HUES48 (cell line): Measurements from ENCODE around the gene DCXR.
A peak's percentile ranks its signal among the peaks of the same experiment; 100 is the strongest.

Source experiments
- H3K27ac ChIP-seq: one replicate; pipeline ENCODE4 v1.7.0; 2013; ENCODE audit warnings: low read depth, low read length, inconsistent platforms
- H3K27me3 ChIP-seq: 2 replicates; pipeline ENCODE4 v1.6.1; 2013; ENCODE audit warnings: mild to moderate bottlenecking, low read length; ENCODE audit not compliant: control insufficient read depth, insufficient read depth
- H3K36me3 ChIP-seq: 2 replicates; pipeline ENCODE4 v1.6.1; 2013; ENCODE audit warnings: low read length; ENCODE audit not compliant: control insufficient read depth, insufficient read depth
- H3K4me1 ChIP-seq: 2 replicates; pipeline ENCODE4 v1.6.1; 2013; ENCODE audit warnings: mild to moderate bottlenecking, low read length; ENCODE audit not compliant: control insufficient read depth, insufficient read depth
- H3K4me3 ChIP-seq: 2 replicates; pipeline ENCODE4 v1.5.1; 2013; ENCODE audit warnings: mild to moderate bottlenecking, low read depth, low read length
- H3K9ac ChIP-seq: 2 replicates; pipeline ENCODE4 v1.6.1; 2013; ENCODE audit warnings: mild to moderate bottlenecking, low read depth, low read length, moderate library complexity
- H3K9me3 ChIP-seq: 2 replicates; pipeline ENCODE4 v1.6.1; 2013; ENCODE audit warnings: low read length; ENCODE audit not compliant: control insufficient read depth, insufficient read depth

Gene DCXR

DNA sequence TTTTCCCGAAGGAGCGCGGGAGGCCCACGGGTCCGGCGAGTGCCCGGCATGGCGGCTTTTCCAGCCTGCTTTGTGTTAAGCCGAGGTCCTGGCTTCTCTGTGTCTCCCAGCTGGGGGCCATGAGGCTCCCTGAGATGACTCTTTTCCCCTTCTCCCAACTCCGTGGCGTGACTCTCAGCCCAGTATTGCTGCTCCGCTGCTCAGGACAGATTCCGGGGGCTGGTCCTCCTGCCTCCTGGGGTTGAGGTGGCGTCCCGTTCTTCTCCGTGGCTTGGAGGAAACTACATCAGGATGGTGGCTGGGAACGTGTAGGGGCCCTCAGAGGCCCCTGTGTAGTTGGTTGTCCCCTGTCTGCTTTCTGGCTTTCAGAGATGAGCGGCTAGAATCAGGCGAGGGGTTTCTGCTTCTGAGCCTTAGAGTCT, 15.2 kb upstream of the DCXR start:
- no peaks in the 10 kb centered on the region for H3K4me1 ChIP-seq
- H3K9me3 ChIP-seq, result no peaks in the 10 kb centered on the region
- no peak overlapping the region; the same call in 1 of the 2 replicates for H3K9ac ChIP-seq
- H3K27me3 ChIP-seq, result no peaks in the 10 kb centered on the region
- peak overlapping the region; percentile 89 for H3K4me3 ChIP-seq
- peaks cover 68% of the 10 kb centered on the region for H3K36me3 ChIP-seq
- no peak overlapping the region for H3K27ac ChIP-seq

DNA sequence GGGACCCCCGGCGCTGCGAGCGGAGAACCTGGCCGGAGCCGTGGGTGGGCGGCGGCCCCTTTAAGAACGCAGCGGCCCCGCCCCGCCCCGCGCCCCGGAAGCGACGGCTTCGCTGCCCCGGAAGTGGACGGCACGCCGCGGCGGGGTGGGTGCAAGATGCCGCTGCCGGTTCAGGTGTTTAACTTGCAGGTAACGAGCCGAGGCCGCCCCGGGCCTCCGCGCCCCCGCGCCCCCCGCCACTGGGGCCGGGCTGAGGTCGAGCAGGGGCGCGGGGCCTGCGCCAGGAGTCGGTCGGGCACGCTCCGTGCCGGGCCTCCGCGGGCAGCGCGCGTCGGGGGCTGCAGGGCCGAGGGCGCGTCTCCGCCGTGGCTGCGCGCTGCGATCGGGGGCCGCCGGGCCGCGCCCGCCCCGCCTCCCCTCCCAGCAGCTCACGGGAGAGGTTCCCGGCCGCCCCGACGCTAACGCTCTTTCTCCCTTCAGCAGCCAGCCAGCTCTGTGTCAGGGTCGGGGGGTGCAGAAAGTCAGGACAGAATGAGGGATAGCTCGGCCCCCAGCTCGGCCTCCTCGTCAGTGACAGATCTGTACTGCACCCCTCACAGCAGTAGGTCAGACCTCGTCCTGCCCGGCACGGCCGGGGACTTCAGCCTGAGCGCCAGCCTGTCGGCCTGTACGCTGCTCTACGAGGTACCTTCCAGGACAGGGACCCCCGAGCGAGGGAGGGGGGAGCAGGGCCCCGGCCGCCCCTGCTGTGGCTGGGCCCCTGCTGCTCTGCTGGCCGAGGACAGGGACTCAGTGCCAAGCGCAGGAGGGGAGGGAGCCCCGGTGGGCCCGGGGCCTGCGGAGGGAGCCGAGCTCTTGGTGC, 14.5 kb upstream of the DCXR start, which contains the start of the genes GPS1 and RFNG:
TSS of gene GPS1 (plus strand) at position 123 of the 862 bp plus-strand sequence. CDS start at position 157, 34 bp downstream.
TSS of gene RFNG (minus strand) at position 36 of the 862 bp plus-strand sequence. CDS start 45 bp downstream, outside the sequence.
- peak within 1 kb of the TSS; percentile 12 for H3K27ac ChIP-seq
- H3K36me3 ChIP-seq, result peaks cover 68% of the 10 kb centered on the region
- no peaks in the 10 kb centered on the region for H3K4me1 ChIP-seq
- peak within 1 kb of the TSS; percentile 89 for H3K4me3 ChIP-seq
- H3K9me3 ChIP-seq, result no peaks in the 10 kb centered on the region
- H3K27me3 ChIP-seq, result no peaks in the 10 kb centered on the region
- H3K9ac ChIP-seq, result peak within 1 kb of the TSS; percentile 48; the same call in 1 of the 2 replicates

DNA sequence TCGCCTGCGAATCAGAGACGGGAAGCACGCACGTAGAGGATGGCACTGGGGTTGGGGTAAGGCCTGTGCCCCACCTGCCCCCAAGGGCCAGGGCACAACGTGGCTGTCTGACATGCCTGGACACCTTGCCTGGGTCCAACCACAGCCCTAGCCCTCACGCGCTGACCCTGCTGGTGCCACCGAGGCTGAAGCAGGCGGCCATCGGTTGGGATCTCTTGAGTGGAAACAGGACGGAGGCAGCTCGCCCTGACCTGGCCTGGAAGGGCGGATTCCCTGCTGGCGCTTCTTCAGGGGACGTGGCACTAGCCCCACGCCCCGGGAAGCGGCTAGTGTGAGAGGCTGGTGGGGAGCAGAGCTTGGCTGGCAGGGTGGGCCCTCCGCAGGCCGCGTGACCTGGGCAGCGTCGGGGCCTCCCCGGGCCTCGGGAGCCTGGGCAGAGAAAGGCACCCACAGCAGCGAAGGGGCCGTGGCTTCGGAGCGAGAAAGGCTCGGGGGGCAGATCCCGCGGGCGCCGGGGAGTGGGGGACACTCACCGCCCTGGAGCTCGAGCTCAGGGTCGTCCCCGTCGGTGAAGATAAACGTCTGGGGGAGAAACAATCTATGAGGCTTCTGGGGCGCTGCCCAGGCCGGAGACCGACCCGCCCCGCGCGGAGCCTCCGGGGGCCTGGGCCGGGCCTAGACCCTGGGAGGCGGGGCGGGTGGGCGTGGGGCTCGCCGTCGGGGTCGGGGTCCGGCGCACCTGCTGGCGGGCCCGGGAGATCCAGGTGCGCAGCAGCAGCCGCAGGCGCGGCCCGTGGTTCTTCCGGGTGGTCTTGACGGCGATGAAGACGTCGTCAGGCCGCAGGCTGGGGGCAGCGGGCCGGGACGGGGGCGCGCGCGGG, 13.5 kb upstream of the DCXR start:
- Histone ChIP-seq H3K4me3 (peak overlapping the region; percentile 89), H3K9ac (peak overlapping the region; percentile 16; the same call in 1 of the 2 replicates), H3K27me3 (no peaks in the 10 kb centered on the region), H3K27ac (no peak overlapping the region), H3K4me1 (no peaks in the 10 kb centered on the region), H3K36me3 (peaks cover 61% of the 10 kb centered on the region), H3K9me3 (no peaks in the 10 kb centered on the region)

DNA sequence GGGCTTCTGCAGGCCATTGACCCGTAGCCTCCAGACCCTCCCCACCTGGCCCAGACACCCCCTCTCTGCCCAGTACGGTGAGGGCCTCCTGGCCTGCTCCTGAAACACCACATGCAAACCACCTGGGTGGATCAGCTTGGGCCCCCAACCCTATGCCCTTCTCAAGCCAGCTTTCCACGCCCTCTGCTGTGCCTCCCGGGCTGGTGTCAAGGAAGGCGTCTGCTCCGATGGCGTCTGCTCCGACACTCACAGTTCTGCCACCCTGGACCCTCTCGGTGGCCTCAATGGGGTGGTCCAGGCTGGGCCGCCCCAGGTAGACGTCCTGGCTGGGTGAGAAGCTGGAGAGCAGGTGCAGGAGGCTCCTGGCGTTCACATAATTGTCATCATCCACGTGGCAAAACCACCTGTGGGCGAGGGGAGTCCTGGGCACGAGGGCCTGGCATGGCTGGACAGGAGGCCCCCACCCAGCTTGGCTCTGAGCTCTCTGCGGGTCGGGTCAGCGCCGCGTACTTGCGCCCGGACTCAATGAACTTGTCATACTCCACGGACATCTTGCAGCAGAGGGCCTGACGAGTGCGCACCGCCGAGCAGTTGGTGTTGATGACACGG, 12.8 kb upstream of the DCXR start:
- H3K27ac ChIP-seq, result no peak overlapping the region
- H3K9me3 ChIP-seq, result no peaks in the 10 kb centered on the region
- no peak overlapping the region for H3K9ac ChIP-seq
- no peaks in the 10 kb centered on the region for H3K27me3 ChIP-seq
- peak overlapping the region; percentile 89; the same call in 1 of the 2 replicates for H3K4me3 ChIP-seq
- H3K36me3 ChIP-seq, result peaks cover 54% of the 10 kb centered on the region
- H3K4me1 ChIP-seq, result no peaks in the 10 kb centered on the region

DNA sequence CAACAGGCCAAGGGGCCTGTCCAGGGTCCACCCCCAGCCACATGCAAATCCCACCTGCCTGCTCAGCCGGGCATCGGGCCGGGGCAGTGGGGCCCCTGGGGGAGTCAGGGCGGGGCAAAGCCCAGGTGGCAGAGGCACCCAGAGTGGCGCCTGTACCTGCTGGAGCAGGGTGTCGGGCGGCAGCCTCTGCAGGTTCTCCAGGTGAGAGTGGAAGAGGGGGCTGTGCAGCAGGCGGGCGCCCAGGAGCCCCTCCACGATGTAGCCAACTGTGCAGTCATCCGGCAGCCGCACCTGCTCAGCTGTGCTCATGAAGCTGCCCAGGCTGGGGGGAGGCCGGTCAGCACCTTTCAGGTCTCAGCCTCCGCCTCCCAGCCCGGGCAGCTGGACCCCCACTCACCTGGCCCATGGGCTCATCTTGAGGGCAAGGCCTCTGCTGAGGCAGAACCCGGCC, 12.0 kb upstream of the DCXR start:
- Histone ChIP-seq H3K9me3 (no peaks in the 10 kb centered on the region), H3K36me3 (peaks cover 47% of the 10 kb centered on the region), H3K9ac (no peak overlapping the region), H3K4me3 (no peak overlapping the region), H3K4me1 (no peaks in the 10 kb centered on the region), H3K27ac (no peak overlapping the region), H3K27me3 (no peaks in the 10 kb centered on the region)

DNA sequence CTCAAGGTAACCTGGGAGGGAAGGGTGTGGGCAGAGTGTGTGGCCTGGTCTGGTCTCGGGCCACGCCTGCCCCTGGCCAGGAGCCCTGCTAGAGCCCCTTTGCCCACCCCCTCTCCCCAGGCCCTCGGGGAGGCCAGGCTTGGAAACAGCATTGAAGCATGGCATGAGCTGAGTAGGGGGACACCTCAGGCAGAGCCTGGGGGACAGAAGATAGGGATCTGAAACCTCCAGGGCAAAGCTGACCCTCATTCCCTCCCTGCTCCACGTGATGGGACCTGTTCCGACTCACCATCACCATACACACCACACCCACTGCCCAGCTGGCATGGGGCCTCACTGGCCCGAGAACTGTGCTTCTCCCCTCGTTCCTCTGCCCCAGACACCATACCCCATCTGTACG, 11.6 kb upstream of the DCXR start:
- H3K4me1 ChIP-seq, result no peaks in the 10 kb centered on the region
- H3K4me3 ChIP-seq, result no peak overlapping the region
- no peak overlapping the region for H3K27ac ChIP-seq
- H3K9me3 ChIP-seq, result no peaks in the 10 kb centered on the region
- peaks cover 42% of the 10 kb centered on the region for H3K36me3 ChIP-seq
- H3K9ac ChIP-seq, result no peak overlapping the region
- H3K27me3 ChIP-seq, result no peaks in the 10 kb centered on the region

DNA sequence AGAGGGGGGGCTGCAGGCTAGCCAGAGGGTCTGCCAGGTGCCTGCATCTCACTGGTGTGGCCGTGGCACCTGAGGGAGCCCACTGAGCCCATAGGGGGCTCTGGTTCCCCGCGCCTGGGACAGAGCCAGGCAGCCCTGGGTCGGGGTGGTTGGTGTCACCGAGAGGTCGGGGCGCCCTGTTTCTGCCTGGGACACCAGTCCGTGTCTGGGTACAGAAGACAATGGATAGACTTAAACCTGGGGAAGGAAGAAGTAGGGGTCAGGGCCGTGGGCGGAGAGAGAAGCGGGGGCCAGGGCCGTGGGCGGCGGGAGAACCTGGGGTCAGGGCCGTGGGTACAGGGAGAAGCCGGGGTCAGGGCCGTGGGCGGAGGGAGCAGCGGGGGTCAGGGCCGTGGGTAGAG, 11.1 kb upstream of the DCXR start:
- Histone ChIP-seq H3K27ac (no peak overlapping the region), H3K4me1 (peaks cover 3% of the 10 kb centered on the region; the same call in 1 of the 2 replicates), H3K9me3 (no peaks in the 10 kb centered on the region), H3K36me3 (peaks cover 37% of the 10 kb centered on the region), H3K27me3 (no peaks in the 10 kb centered on the region), H3K4me3 (no peak overlapping the region), H3K9ac (no peak overlapping the region)

DNA sequence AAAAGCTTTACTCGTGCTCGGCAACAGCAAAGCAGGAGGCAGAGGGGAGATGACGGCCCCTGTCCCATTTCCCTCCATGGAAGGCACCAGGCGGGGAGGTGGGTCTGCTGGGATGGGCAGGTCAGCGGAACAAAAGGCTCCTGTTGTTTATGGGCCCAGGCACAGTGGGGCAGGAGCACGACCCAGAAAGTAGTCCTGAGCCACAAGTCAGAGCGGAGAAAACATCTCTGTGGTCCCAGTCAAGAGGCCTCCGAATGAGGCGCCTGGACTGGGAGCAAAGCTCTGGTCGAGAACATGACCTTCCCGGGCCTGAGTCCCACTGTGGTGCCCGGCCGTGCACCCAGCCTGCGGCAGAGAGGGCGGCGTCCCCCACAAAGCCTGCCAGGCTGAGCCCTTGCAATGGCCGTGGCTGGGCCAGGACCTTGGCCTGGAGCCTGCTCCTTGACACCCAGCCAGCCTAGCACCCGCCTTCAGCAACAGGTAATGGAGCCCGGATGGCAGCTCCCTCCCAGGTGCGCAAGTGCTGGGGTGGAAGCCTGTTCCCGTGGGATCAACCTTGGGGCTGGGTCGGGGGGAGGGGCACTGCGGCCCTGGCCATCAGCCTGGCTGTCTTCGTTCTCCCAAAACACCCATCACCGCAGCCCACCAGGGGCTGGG, 10.5 kb upstream of the DCXR start:
- Histone ChIP-seq H3K36me3 (peaks cover 34% of the 10 kb centered on the region), H3K4me1 (peaks cover 8% of the 10 kb centered on the region; the same call in 1 of the 2 replicates), H3K27ac (no peak overlapping the region), H3K9me3 (no peaks in the 10 kb centered on the region), H3K4me3 (no peak overlapping the region), H3K9ac (no peak overlapping the region), H3K27me3 (no peaks in the 10 kb centered on the region)

DNA sequence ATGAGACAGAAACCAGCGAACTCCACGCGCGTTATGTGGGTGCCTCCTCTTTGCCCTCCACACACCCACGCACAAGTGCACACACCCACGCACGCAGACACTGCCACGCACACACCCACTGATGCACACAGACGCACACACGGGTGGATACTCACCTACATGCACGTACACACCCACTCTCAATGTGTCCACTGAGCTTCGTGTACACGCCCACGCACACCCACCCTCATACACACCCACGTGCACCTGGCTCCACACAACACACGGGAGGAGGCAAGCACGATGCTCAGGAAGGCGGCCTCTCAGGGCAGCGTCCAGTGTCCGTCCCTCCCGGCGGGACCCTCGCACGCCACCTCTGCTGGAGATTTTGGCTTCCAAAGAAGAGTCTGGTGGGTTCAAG, 9.9 kb upstream of the DCXR start:
- Histone ChIP-seq H3K36me3 (peaks cover 34% of the 10 kb centered on the region), H3K9me3 (no peaks in the 10 kb centered on the region), H3K27me3 (no peaks in the 10 kb centered on the region), H3K9ac (no peak overlapping the region), H3K4me1 (peaks cover 8% of the 10 kb centered on the region; the same call in 1 of the 2 replicates), H3K27ac (no peak overlapping the region), H3K4me3 (no peak overlapping the region)

DNA sequence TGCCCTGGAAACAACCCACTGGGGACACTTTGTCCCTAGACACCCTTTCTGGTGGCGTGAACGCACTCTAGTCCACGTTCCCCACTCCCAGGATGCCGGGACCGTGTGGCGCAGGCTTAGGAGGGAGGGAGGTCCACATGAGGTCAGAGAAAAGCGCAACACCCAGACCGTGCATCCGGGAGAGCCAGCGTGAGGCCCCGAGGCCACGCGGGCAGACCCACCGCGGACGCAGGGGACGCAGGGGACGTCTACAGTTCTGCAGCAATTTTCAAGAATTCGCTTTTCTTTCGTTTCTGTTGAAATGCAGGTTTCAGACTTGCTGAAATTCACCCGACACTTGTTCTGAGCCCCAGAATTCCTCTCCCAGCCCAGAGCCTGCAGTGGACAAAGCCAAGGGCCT, 9.4 kb upstream of the DCXR start:
- peaks cover 8% of the 10 kb centered on the region; the same call in 1 of the 2 replicates for H3K4me1 ChIP-seq
- no peak overlapping the region for H3K4me3 ChIP-seq

More for the DNA sequence above, 9.4 kb upstream of the DCXR start:
- no peaks in the 10 kb centered on the region for H3K27me3 ChIP-seq
- H3K27ac ChIP-seq, result no peak overlapping the region
- H3K9me3 ChIP-seq, result no peaks in the 10 kb centered on the region
- H3K9ac ChIP-seq, result no peak overlapping the region
- H3K36me3 ChIP-seq, result peaks cover 34% of the 10 kb centered on the region
